Right lobe of liver (tissue), 6 donors: Measurements from ENCODE around the gene SIM1. TPM values are rescaled to one million over a fixed set of nuclear protein-coding genes. Genes with fewer than 3 reads are reported as not detected.
A peak's percentile ranks its signal among the peaks of the same experiment; 100 is the strongest.

Experiments
- ATAC-seq, 4 donors: fragments of 200-7000 bp; cut with Tn5 transposase; one replicate each; pipeline ENCODE4 v1.9.1; 2020; ENCODE audit warnings: mild to moderate bottlenecking in 4 of 4, moderate library complexity in 4 of 4
- DNase-seq, 3 donors: peaks; one replicate each; pipeline ENCODE4 v3.0.0-alpha.2; 2020
- H3K27ac ChIP-seq, 3 donors: fragments of 200-600 bp; one replicate each; pipeline ENCODE4 v1.8.0; 2022
- H3K27me3 ChIP-seq, 2 donors: fragments of 200-600 bp; one replicate each; pipeline ENCODE4 v1.8.0; 2022
- H3K36me3 ChIP-seq, 4 donors: fragments of 200-600 bp; sonication (generic) in 1 of 4; one replicate each; pipeline versions ENCODE4 v1.5.1 to v1.8.0; 2017 to 2022; ENCODE audit warnings: control low read depth in 1 of 4
- H3K4me1 ChIP-seq, 4 donors: fragments of 200-600 bp; sonication (generic) in 1 of 4; one replicate each; pipeline versions ENCODE4 v1.5.1 to v1.8.0; 2017 to 2022; ENCODE audit warnings: control low read depth in 1 of 4
- H3K4me3 ChIP-seq, 3 donors: fragments of 200-600 bp; one replicate each; pipeline ENCODE4 v1.8.0; 2022
- H3K9me3 ChIP-seq, 4 donors: fragments of 200-600 bp; sonication (generic) in 1 of 4; one replicate each; pipeline versions ENCODE4 v1.5.1 to v1.8.0; 2017 to 2022; ENCODE audit warnings: control low read depth in 1 of 4
- CTCF ChIP-seq, 4 donors: fragments of 200-600 bp in 3 of 4; fragments of 450-650 bp in 1 of 4; IDR thresholded peaks; one replicate each; pipeline versions ENCODE4 v1.5.1 to v1.8.0; 2016 to 2022; ENCODE audit warnings: antibody characterized with exemption in 4 of 4, mild to moderate bottlenecking in 2 of 4
- POLR2A ChIP-seq: fragments of 450-650 bp; IDR thresholded peaks from one replicate; pipeline ENCODE4 v1.6.1; 2017; ENCODE audit warnings: antibody characterized with exemption, mild to moderate bottlenecking
- WGBS: methylation state at CpG from one replicate; pipeline ENCODE4 v1.1.6; 2018; ENCODE audit warnings: low coverage, low lambda C conversion rate; ENCODE audit not compliant: insufficient coverage; ENCODE audit errors: missing lambda C conversion rate; 5-methylcytosine and 5-hydroxymethylcytosine counted together
- intact Hi-C, 2 donors: fragments of 100-400 bp; cut with DNase I; formaldehyde crosslinking; loops; one replicate each; pipeline versions ENCODE4 v1.11.2 to v1.14.1; 2022
- total RNA-seq, 6 experiments: library from RNA; depleted of rRNA in 2 of 6; stranded (reverse); fragments of >200 nt in 2 of 6; fragmentation: NEBNext Ultra II Directional in 3 of 6; extraction: Animal tissue kit (Norgen Biotek cat#: 25700) in 3 of 6; gene quantifications; one replicate each; pipeline versions ENCODE4 v1.1.0 to v1.2.4, GENCODE V29; 2016 to 2023
- donor health status: DM: no; HTN: yes; CAD: no.
- donor health status: DM: no; HTN: no; CAD: no.
- donor health status: DM: no; HTN: no; CAD: no.
- donor health status: DM: no; HTN: yes; CAD: no.
- donor health status: DM: no; HTN: yes; CAD: no.

The SIM1 gene
- total RNA-seq, 6 experiments from 2014 or later = 0.04 to 0.07 TPM; not detected in 4

GRCh38 chr6:100458841-100459591, 5.7 kb downstream of the SIM1 start:
- no peak for TF ChIP-seq CTCF (IDR thresholded peaks at IDR 0.05)
- TF ChIP-seq POLR2A = no peak
- Histone ChIP-seq H3K4me3 (no peak overlapping the region), H3K9me3 (no peaks in the 10 kb centered on the region), H3K27ac (no peak overlapping the region), H3K4me1 (peaks cover 0 to 18% (median 0%) of the 10 kb centered on the region in 4 donors), H3K27me3 (peaks cover 38 to 88% of the 10 kb centered on the region in 2 donors), H3K36me3 (no peaks in the 10 kb centered on the region)
- DNase-seq (no peak), ATAC-seq (no peak)
- intact Hi-C loops = no loop called here
- WGBS = 23% methylated on average over 10 of the region's 10 CpGs

GRCh38 chr6:100457311-100457990, 7.3 kb downstream of the SIM1 start:
- 10% methylated on average over 9 of the region's 34 CpGs for WGBS
- no peaks in the 10 kb centered on the region for H3K9me3 ChIP-seq
- DNase-seq (no peak), ATAC-seq (peak in 2 of 4 donors; percentile 13 to 19)
- H3K4me1 ChIP-seq = peaks cover 0 to 18% (median 0%) of the 10 kb centered on the region in 4 donors
- no peak for TF ChIP-seq CTCF (IDR thresholded peaks at IDR 0.05)
- intact Hi-C loops = no loop called here
- no peak overlapping the region for H3K27ac ChIP-seq
- H3K4me3 ChIP-seq = no peak overlapping the region
- H3K36me3 ChIP-seq = no peaks in the 10 kb centered on the region
- H3K27me3 ChIP-seq = peaks cover 38 to 80% of the 10 kb centered on the region in 2 donors

DNA sequence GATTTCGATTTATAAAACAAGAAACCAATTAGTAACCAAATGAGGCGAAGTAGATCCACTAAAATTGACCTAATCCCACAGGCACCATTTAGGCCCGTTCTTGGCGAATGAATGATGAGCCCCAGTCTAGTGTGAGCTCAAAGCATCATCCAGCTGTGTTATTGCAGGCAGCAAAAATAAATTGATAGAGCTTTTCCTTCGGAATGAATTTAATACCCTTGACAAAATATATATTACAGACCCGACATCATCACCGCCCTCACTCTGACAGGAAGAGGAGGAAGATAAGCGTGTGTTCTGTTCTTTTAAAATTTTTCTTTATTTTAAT, 7.8 kb downstream of the SIM1 start:
- WGBS = 13% methylated on average over 8 of the region's 8 CpGs
- intact Hi-C loops = no loop called here
- DNase-seq = no peak
- H3K9me3 ChIP-seq = no peaks in the 10 kb centered on the region
- TF ChIP-seq POLR2A (no peak), CTCF (IDR thresholded peaks at IDR 0.05) (no peak)
- peaks cover 0 to 18% (median 0%) of the 10 kb centered on the region in 4 donors for H3K4me1 ChIP-seq
- no peaks in the 10 kb centered on the region for H3K36me3 ChIP-seq
- ATAC-seq = no peak
- no peak overlapping the region for H3K4me3 ChIP-seq
- no peak overlapping the region for H3K27ac ChIP-seq
- peaks cover 38 to 74% of the 10 kb centered on the region in 2 donors for H3K27me3 ChIP-seq

DNA sequence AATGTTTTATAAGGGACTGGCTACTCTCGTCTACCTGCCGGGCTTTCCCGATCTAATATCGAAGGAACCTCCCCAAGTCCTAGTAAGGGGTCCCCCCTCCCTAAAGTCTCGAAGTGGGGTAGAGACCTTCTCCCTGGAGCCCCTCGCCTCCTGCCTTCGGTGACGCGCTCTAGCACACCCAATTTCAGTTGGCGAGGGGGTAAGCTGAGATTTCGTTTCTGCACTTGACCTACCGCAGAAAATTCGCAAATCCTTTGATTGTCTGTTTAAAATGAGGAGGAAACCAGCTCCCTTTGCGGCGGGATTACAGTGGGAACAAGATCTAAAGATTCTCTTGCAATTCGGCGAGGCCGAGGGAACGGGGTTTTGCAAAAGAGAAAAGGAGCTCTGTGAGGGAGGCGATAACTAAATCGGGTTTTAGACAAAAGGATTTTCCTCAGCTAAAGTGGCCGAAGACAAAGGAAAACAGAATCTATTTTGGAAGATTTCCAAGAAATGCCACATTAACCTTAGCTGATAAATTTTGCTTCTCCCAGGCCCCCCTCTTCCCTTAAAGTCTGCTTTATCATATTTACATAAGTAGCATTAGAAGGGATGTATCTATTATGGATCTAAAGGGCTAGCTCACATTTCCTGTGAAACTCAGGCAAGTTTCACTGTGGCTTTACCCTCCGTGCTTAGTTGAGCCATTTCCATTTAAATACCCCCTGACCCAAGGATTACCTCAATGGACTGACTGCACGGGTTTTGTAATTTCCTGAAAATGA, 8.4 kb downstream of the SIM1 start:
- Histone ChIP-seq H3K27me3 (peaks cover 37 to 70% of the 10 kb centered on the region in 2 donors), H3K4me3 (no peak overlapping the region), H3K4me1 (peaks cover 0 to 18% (median 0%) of the 10 kb centered on the region in 4 donors), H3K36me3 (no peaks in the 10 kb centered on the region), H3K27ac (no peak overlapping the region), H3K9me3 (no peaks in the 10 kb centered on the region)
- intact Hi-C loops = no loop called here
- 6% methylated on average over 24 of the region's 24 CpGs for WGBS
- no peak for ATAC-seq
- no peak for DNase-seq
- TF ChIP-seq POLR2A (no peak), CTCF (IDR thresholded peaks at IDR 0.05) (no peak)
